NT2/D1 (cell line): ENCODE measurements around the gene TEX48.

Experiments used
- DNase-seq: peaks from one replicate; pipeline ENCODE4 v3.0.0-alpha.2; 2011; ENCODE audit warnings: low read depth, low spot score
- H3K27me3 ChIP-seq: 2 replicates; pipeline ENCODE4 v1.6.0; 2011; ENCODE audit warnings: mild to moderate bottlenecking; ENCODE audit not compliant: insufficient read length, insufficient read depth
- H3K36me3 ChIP-seq: 2 replicates; pipeline ENCODE4 v1.6.1; 2011; ENCODE audit warnings: mild to moderate bottlenecking, low read length, mixed read lengths; ENCODE audit not compliant: insufficient read depth, insufficient read length
- H3K4me1 ChIP-seq: 2 replicates; pipeline ENCODE4 v1.5.1; 2011; ENCODE audit not compliant: insufficient read depth, insufficient read length
- H3K4me3 ChIP-seq: 2 replicates; pipeline ENCODE4 v1.5.1; 2011; ENCODE audit warnings: low read depth; ENCODE audit not compliant: insufficient read length
- H3K9ac ChIP-seq: 2 replicates; pipeline ENCODE4 v1.6.0; 2011; ENCODE audit warnings: low read depth; ENCODE audit not compliant: insufficient read length
- H3K9me3 ChIP-seq: 2 replicates; pipeline ENCODE4 v1.5.1; 2011; ENCODE audit warnings: mild to moderate bottlenecking, low read length; ENCODE audit not compliant: insufficient read depth
- SUZ12 ChIP-seq: IDR thresholded peaks from 2 replicates; pipeline ENCODE4 v1.6.1; 2011; ENCODE audit not compliant: insufficient read length, insufficient read depth; ENCODE audit errors: extremely low read depth
- YY1 ChIP-seq: IDR thresholded peaks from 2 replicates; pipeline ENCODE4 v1.6.1; 2011; ENCODE audit not compliant: insufficient read length, insufficient read depth
- ZNF274 ChIP-seq: IDR thresholded peaks from 2 replicates; pipeline ENCODE4 v1.6.1; 2011; ENCODE audit warnings: mild to moderate bottlenecking, low read depth, low read length

TEX48 gene

DNA sequence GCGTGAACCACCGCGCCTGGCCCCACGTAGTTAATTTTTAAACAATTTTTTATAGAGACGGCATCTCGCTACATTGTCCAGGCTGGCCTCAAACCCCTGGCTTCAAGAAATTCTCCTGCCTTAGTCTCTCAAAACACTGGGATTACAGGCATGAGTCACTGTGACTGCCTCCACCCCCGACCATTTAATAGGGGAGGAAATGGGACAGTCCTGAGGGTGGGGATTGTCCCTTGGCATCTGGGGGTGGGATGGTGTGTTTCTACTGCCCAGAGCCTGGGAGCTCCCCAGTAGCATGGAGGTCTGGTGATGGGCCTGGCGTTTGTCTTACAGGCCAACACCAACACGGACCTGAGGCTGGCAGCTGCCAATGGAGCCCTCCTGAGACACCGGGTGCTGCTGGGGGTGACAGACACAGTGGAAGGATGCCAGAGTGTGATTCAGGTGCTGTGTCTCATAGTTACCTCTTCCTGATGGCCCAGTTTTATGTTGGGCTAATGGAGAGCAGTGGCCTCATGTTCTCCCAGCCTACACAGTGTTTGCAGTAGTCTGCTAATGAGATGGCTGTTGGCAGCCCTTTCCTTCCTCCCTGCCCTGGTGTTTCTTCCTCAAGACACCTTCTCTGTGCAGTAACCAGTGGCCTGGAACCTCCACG lies 48.4 kb downstream of the TEX48 start:
- TF ChIP-seq ZNF274 (no peak), YY1 (no peak), SUZ12 (no peak)
- Histone ChIP-seq H3K27me3 (no peaks in the 10 kb centered on the region), H3K9ac (no peak overlapping the region), H3K36me3 (peaks cover 42% of the 10 kb centered on the region), H3K4me1 (no peaks in the 10 kb centered on the region), H3K4me3 (no peak overlapping the region), H3K9me3 (no peaks in the 10 kb centered on the region)
- DNase-seq = no peak

DNA sequence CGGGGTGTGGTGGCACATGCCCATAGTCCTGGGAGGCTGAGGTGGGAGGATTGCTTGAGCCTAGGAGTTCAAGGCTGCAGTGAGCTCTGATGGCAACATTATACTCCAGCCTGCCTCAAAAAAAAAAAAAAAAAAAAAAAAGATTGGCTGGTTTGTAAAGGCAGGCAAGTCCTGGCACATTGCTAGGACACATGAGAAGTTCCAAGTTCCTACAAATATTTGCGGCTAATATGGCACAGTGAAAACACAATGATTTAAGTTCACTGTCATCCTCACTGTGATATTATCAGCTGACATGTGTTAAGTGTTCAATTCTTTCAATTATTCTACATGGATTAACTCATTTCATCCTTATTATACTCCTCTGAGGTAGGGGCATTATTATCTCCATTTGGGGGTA lies 50.8 kb downstream of the TEX48 start:
- Histone ChIP-seq H3K9ac (no peak overlapping the region), H3K4me1 (no peaks in the 10 kb centered on the region), H3K9me3 (no peaks in the 10 kb centered on the region), H3K27me3 (no peaks in the 10 kb centered on the region), H3K4me3 (no peak overlapping the region), H3K36me3 (peaks cover 57% of the 10 kb centered on the region)
- TF ChIP-seq ZNF274 (no peak), SUZ12 (no peak), YY1 (no peak)
- no peak for DNase-seq

DNA sequence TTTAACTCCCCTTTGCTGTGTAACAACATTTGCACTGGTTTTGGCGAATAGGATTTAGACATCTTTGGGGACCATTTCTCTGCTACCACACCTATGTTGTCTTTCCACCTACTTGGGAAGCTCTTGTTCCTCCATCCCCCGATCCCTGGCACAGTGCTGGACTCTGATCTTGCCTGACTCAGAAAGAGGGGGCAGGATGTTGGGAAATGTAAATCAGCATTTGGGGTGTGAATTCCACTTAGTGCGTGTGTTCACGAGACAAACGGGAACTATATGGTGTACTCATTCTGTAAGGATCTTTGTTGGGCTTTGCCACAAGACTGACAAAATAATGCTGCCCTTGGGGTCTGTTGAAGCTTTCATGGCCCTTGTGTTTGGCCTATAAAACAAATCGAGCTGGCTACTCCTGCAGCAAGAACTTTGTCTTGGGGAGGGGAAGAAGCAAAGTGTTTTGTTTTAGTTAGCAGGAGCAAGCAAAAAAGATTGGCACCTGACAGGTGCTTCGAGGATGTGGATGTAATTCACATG lies 52.4 kb downstream of the TEX48 start:
- Histone ChIP-seq H3K4me3 (no peak overlapping the region), H3K9me3 (no peaks in the 10 kb centered on the region), H3K36me3 (peaks cover 57% of the 10 kb centered on the region), H3K27me3 (no peaks in the 10 kb centered on the region), H3K4me1 (no peaks in the 10 kb centered on the region), H3K9ac (no peak overlapping the region)
- no peak for DNase-seq
- TF ChIP-seq YY1 (no peak), ZNF274 (no peak), SUZ12 (no peak)

DNA sequence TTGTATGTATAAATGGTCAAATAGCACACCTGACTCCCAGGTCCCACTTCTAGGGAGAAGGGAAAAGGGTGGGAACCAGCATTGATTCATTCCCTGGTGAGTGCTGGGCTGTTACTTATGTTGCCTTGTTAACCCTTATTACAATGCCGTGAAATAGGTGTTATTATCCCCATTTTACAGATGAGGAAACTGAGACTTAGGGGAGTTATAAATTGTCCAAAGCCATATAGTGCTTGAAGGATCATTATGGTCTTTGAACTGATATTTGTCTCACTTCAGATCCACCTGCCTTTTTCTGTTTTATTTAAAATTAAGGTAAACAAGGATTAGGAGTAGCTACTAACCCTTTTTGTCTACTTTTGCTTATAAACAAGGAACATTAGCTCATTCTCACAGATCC lies 54.4 kb downstream of the TEX48 start:
- Histone ChIP-seq H3K9me3 (no peaks in the 10 kb centered on the region), H3K36me3 (peaks cover 44% of the 10 kb centered on the region), H3K4me1 (no peaks in the 10 kb centered on the region), H3K9ac (no peak overlapping the region), H3K4me3 (no peak overlapping the region), H3K27me3 (no peaks in the 10 kb centered on the region)
- no peak for DNase-seq
- no peak for TF ChIP-seq ZNF274

DNA sequence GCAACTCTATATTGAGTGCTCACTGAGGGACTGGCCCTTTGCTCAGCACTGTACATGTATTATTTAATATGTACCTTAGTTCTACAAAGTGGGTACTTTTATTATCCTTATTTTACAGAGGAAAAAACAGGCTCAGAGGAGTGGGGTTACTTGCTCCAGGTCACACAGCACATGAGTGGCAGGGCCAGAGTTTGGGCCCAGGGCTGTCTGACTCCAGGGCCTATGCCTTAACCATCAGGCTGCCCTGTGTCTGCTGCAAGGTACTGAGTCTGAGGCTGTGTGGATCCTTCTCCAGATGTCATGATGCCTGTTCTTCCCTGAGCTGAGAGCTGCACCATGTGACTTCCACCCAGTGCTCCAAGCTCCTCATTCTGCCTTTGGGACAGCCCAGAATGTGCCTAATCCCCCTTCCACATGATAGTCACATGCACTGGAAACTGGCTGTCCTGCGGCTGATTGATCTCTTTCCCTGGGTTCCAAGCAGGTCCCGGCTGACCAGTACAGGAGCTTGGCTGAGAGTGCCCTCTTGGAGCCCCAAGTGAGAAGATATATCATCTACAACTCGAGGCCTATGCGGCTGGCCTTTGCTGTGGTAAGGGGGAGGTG lies 55.5 kb downstream of the TEX48 start:
- no peak overlapping the region for H3K4me3 ChIP-seq
- TF ChIP-seq ZNF274 (no peak), SUZ12 (no peak), YY1 (no peak)
- H3K4me1 ChIP-seq = no peaks in the 10 kb centered on the region
- H3K9ac ChIP-seq = no peak overlapping the region
- H3K27me3 ChIP-seq = no peaks in the 10 kb centered on the region
- no peak for DNase-seq
- peaks cover 43% of the 10 kb centered on the region for H3K36me3 ChIP-seq
- H3K9me3 ChIP-seq = no peaks in the 10 kb centered on the region

DNA sequence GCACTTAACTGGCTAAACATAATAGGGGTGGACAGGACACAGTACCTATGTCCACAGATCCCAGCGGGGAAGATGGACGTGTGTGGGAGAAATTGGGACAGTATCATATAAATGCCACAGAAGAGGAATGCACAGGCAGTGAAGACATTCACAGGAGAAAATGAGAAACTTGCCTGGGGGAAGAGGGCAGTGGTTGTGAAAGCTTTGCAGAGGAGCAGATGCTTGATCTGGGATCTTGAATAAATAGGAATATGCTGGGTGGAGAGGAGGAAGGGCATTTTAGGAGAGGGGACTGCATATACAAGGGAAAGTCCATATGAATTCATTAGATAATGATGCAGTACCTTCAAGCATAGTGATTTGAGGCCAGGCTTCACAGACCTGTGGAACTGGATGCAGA lies 57.3 kb downstream of the TEX48 start:
- Histone ChIP-seq H3K36me3 (peaks cover 32% of the 10 kb centered on the region), H3K4me3 (no peak overlapping the region), H3K9me3 (no peaks in the 10 kb centered on the region), H3K4me1 (no peaks in the 10 kb centered on the region), H3K27me3 (no peaks in the 10 kb centered on the region), H3K9ac (no peak overlapping the region)
- no peak for DNase-seq
- TF ChIP-seq YY1 (no peak), SUZ12 (no peak), ZNF274 (no peak)

DNA sequence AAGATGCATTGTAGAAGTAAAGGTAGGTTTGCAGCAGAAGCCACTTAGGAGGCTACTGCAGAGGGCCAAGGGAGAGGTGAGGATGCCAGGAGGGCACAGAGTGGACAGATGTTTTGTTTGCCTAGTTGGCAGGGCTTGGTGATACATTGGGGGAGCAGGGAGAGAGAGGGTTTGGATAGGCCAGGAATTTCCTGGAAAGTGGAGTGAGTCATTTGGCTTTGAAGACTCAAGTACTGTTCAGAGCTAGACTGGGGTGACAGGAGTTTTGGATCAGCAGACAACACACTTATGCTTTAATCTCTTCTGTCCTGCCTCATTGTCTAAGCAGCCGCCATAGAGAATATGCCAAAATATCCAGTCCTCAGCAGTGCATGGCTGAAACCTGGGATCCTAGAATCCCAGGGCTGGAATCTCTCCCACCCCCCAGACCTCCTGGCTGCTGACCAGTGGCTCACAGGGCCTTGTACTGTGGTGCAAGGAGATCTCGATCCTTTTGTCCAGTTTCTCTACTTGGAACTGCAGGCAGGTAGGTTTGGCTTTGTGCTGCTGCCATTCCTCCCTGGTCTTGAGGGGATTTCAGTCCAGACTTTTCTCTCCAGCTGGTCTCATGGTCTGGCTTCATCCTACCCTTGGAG lies 59.9 kb downstream of the TEX48 start:
- TF ChIP-seq SUZ12 = no peak
- TF ChIP-seq YY1 = no peak
- no peak for TF ChIP-seq ZNF274
- H3K9ac ChIP-seq = no peak overlapping the region
- no peaks in the 10 kb centered on the region for H3K4me1 ChIP-seq
- DNase-seq = no peak
- H3K27me3 ChIP-seq = no peaks in the 10 kb centered on the region
- H3K36me3 ChIP-seq = peaks cover 17% of the 10 kb centered on the region
- no peaks in the 10 kb centered on the region for H3K9me3 ChIP-seq
- no peak overlapping the region for H3K4me3 ChIP-seq
